Measurements from ENCODE around the gene SPIN1. TPM values are rescaled to one million over a fixed set of nuclear protein-coding genes. Genes with fewer than 3 reads are reported as not detected.

SPIN1 gene
- total and polyA plus RNA-seq, 2 of the 8 experiments (the other 6 are each of a cell fraction or from before 2014, with no cell fraction given): 69.9 to 139 TPM

DNA sequence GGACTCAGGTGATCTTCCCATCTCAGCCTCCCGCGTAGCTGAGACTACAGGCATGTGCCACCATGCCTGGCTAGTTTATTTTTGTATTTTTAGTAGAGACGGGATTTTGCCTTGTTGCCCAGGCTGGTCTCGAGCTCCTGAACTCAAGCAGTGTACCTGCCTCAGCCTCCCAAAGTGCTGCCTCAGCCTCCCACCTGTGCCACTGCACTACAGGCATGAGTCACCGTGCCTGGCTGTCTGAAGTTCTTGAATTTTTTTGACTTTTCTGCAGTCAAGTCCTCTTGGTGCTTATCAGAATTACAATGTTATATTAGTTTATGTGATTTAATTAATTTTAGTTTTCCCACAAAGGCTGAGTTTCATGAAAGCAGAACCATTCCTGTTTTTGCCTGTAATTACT is 9.8 kb downstream of the SPIN1 start:
- CTCF ChIA-PET (ENCODE audit: partially characterized antibody): interaction anchor here (0.6 to 1.8 kb wide), 3 partner anchors 23 to 136 kb away, joined by 3 to 5 read pairs (median 4); partner anchors contain the start of gene NXNL2
- TF ChIP-seq TEAD4 (IDR thresholded peaks at IDR 0.05; ENCODE audit: low read depth, low read length): no peak
- no peak for TF ChIP-seq CTBP2 (IDR thresholded peaks at IDR 0.05; ENCODE audit: borderline replicate concordance, insufficient read depth, insufficient read length, low read length)
- TF ChIP-seq BCL11A (IDR thresholded peaks at IDR 0.05; ENCODE audit: low read depth in 2 of 2, low read length in 2 of 2): no peak
- TF ChIP-seq ASH2L (IDR thresholded peaks at IDR 0.05; ENCODE audit: low read length): no peak
- no peak for TF ChIP-seq SIRT6 (IDR thresholded peaks at IDR 0.05; ENCODE audit: low read length)
- TF ChIP-seq GTF2F1 (IDR thresholded peaks at IDR 0.05; ENCODE audit: borderline replicate concordance, low read depth, low read length): no peak
- TF ChIP-seq EZH2 (IDR thresholded peaks at IDR 0.05; ENCODE audit: low read depth, low read length, severe bottlenecking): no peak
- no peak for TF ChIP-seq CHD2 (IDR thresholded peaks at IDR 0.05; ENCODE audit: low read length)
- TF ChIP-seq RXRA (IDR thresholded peaks at IDR 0.05; ENCODE audit: insufficient read depth, low read depth, low read length): no peak
- TF ChIP-seq SIX5 (IDR thresholded peaks at IDR 0.05; ENCODE audit: low read depth, low read length): no peak
- TF ChIP-seq NRF1 (IDR thresholded peaks at IDR 0.05; ENCODE audit: low read depth, low read length): no peak
- no peak for TF ChIP-seq NANOG (IDR thresholded peaks at IDR 0.05; ENCODE audit: insufficient read depth, low read depth, low read length, poor library complexity, severe bottlenecking)
- Histone ChIP-seq H2AK5ac (ENCODE audit: low read depth, low read length) (no peak overlapping the region), H3K4me3 (ENCODE audit: extremely low read depth in 1 of 4, insufficient read depth in 2 of 4, low read depth in 3 of 4, low read length in 4 of 4) (no peak overlapping the region), H3K9me3 (ENCODE audit: insufficient read depth in 2 of 2, low read depth in 1 of 2, low read length in 1 of 2) (no peaks in the 10 kb centered on the region), H4K5ac (ENCODE audit: insufficient read length, low read depth, low read length) (no peak overlapping the region), H2BK120ac (replicated peaks; ENCODE audit: low read depth, low read length) (no peak overlapping the region), H3K27ac (ENCODE audit: low read depth, low read length) (no peak overlapping the region), H3K18ac (ENCODE audit: extremely low read depth, low read length) (no peak overlapping the region), H2BK15ac (ENCODE audit: low read length) (no peak overlapping the region), H4K91ac (replicated peaks; ENCODE audit: insufficient read length, low read length) (no peak overlapping the region), H3K23me2 (ENCODE audit: low read depth, low read length) (no peaks in the 10 kb centered on the region), H3K27me3 (replicated peaks in 1 of 4; ENCODE audit: control insufficient read depth in 3 of 4, extremely low read depth in 1 of 4, insufficient read depth in 3 of 4, low read length in 3 of 4) (no peaks in the 10 kb centered on the region), H3K23ac (ENCODE audit: insufficient read length) (no peak overlapping the region), H4K8ac (ENCODE audit: extremely low read depth, insufficient read depth, low read length) (no peak overlapping the region), H3K4me1 (replicated peaks in 1 of 4; ENCODE audit: control insufficient read depth in 3 of 4, insufficient read depth in 4 of 4, low read length in 3 of 4) (peaks cover 2 to 5% (median 4%) of the 10 kb centered on the region in 4 experiments; a peak in 4 of 7 replicates), H3K4me2 (ENCODE audit: insufficient read depth in 1 of 2, low read depth in 2 of 2, low read length in 2 of 2) (no peak overlapping the region), H2BK12ac (ENCODE audit: low read depth, low read length) (no peak overlapping the region), H3K4ac (replicated peaks; ENCODE audit: insufficient read length, low read depth, low read length) (no peak overlapping the region), H3K9ac (replicated peaks in 1 of 4; ENCODE audit: extremely low read depth in 1 of 4, low read depth in 3 of 4, low read length in 3 of 4) (no peak overlapping the region), H3K56ac (replicated peaks; ENCODE audit: insufficient read length, low read depth, low read length) (no peak overlapping the region), H2AFZ (ENCODE audit: low read length) (no peak overlapping the region), H3K79me1 (ENCODE audit: low read depth, low read length) (peaks cover 8% of the 10 kb centered on the region), H3K36me3 (ENCODE audit: control insufficient read depth in 2 of 4, insufficient read depth in 4 of 4, low read length in 3 of 4) (peaks cover 0 to 6% (median 2%) of the 10 kb centered on the region in 4 experiments; a peak in 4 of 8 replicates), H3K79me2 (ENCODE audit: control insufficient read depth in 1 of 2, insufficient read depth in 2 of 2, low read length in 2 of 2) (peaks cover 69 to 99% of the 10 kb centered on the region in 2 experiments), H4K20me1 (replicated peaks in 1 of 2; ENCODE audit: control insufficient read depth in 1 of 2, insufficient read depth in 2 of 2, low read length in 2 of 2) (peaks cover 12 to 13% of the 10 kb centered on the region in 2 experiments), H2BK5ac (ENCODE audit: low read depth, low read length) (no peak overlapping the region), H2BK20ac (ENCODE audit: low read length) (no peak overlapping the region), H3K14ac (ENCODE audit: insufficient read length) (no peak overlapping the region)
- FAIRE-seq: no peak
- DNase-seq (ENCODE audit: low read depth in 1 of 2, low spot score in 2 of 2): no peak
- POLR2A ChIA-PET (ENCODE audit: partially characterized antibody): interaction anchor here (0.8 to 2.8 kb wide), 4 partner anchors 10 to 34 kb away, joined by 3 to 12 read pairs (median 4); no protein-coding TSS in a partner anchor
- 93% methylated on average over 5 of the region's 5 CpGs; no CpG with 5 or more reads in 1 of the 2 experiments for WGBS, 2 experiments (ENCODE audit: extremely low coverage in 1 of 2, insufficient coverage in 1 of 2, insufficient read length in 1 of 2, insufficient replicate concordance in 2 of 2, low coverage in 1 of 2, low lambda C conversion rate in 2 of 2, missing lambda C conversion rate in 1 of 2)
